Choroid plexus epithelial cell (primary cell): Measurements from ENCODE around the gene EHMT1.

Experiments used
- DNase-seq: peaks from one replicate; pipeline ENCODE4 v3.0.0-alpha.2; 2010; ENCODE audit warnings: low read depth
- H3K4me3 ChIP-seq: 2 replicates; pipeline ENCODE4 v1.5.1; 2011; ENCODE audit warnings: low read depth, mild to moderate bottlenecking, control low read depth, low read length, moderate library complexity
- TF ChIP-seq, protein P1 (sequence below): conservative IDR thresholded peaks from 2 replicates; pipeline ENCODE4 v1.5.1; 2011; ENCODE audit warnings: low read depth, mild to moderate bottlenecking, control low read depth, inconsistent platforms, low read length, moderate library complexity

The EHMT1 gene

DNA sequence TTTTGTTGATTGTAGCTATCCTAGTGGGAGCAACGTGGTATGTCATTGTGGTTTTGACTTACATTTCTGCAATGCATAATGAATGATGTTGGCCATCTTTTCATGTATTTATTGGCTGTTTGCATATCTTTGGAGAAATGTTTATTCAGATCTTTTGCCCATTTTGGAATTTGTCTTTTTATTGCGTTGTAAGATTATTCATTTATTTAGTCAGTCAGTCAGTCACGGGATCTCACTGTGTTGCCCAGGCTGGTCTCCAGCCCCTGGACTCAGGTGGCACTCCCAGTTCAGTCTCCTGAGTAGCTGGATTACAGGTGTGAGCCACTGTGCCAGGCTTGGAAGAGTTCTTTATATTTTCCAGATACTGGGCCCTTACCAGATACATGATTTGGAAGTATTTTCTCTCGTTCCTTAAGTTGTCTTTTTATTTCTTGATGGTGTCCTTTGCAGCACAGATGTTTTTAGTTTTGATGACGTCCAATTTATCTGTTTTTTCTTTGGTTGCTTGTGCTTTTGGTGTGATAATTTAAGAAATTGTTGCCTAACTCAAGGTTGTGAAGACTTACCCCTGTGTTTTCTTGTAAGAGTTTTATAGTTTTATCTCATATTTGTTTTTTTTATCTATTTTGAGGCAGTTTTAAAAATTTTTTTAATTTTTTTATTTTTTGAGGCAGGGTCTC is 67.1 kb downstream of the EHMT1 start:
- TF ChIP-seq, protein P1, sequence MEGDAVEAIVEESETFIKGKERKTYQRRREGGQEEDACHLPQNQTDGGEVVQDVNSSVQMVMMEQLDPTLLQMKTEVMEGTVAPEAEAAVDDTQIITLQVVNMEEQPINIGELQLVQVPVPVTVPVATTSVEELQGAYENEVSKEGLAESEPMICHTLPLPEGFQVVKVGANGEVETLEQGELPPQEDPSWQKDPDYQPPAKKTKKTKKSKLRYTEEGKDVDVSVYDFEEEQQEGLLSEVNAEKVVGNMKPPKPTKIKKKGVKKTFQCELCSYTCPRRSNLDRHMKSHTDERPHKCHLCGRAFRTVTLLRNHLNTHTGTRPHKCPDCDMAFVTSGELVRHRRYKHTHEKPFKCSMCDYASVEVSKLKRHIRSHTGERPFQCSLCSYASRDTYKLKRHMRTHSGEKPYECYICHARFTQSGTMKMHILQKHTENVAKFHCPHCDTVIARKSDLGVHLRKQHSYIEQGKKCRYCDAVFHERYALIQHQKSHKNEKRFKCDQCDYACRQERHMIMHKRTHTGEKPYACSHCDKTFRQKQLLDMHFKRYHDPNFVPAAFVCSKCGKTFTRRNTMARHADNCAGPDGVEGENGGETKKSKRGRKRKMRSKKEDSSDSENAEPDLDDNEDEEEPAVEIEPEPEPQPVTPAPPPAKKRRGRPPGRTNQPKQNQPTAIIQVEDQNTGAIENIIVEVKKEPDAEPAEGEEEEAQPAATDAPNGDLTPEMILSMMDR: no peak
- DNase-seq: peak; percentile 67
- H3K4me3 ChIP-seq: no peak overlapping the region

DNA sequence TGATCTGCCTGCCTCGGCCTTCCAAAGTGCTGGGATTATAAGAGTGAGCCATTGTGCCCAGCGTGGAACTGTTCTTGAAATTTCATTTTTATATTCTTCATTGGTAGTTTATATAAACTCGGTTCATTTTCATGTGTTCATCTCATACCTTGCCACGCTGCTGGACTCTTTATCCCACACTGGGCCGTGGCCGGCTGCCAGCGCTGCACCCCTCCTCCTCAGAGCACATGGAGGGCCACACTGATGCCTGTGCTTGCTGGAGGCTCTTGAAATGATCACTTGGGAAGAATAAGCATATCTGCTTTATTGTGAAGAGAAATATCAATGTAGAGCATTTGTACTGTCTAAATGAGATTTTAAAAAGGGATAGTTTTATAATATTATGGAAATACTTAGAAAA is 69.5 kb downstream of the EHMT1 start:
- H3K4me3 ChIP-seq: no peak overlapping the region
- no peak for DNase-seq
- TF ChIP-seq, protein P1: no peak

DNA sequence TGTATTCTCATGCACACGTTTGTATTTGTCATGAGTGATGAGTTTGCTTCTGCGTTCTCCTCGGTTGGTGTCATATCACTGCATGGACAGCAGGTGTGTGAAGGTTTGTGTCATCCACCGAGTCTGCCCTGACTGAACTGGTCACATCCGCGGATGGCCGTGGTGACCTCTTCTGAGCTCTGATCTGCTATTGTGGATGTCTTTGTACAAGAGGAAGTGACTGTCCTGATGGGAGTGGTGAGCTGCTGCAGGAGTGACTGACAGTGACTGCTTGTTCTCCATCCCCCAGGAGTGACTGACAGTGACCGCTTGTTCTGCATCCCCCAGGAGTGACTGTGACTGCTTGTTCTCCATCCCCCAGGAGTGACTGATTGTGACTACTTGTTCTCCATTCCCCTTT is 69.9 kb downstream of the EHMT1 start:
- H3K4me3 ChIP-seq: no peak overlapping the region
- TF ChIP-seq, protein P1: no peak
- DNase-seq: no peak

DNA sequence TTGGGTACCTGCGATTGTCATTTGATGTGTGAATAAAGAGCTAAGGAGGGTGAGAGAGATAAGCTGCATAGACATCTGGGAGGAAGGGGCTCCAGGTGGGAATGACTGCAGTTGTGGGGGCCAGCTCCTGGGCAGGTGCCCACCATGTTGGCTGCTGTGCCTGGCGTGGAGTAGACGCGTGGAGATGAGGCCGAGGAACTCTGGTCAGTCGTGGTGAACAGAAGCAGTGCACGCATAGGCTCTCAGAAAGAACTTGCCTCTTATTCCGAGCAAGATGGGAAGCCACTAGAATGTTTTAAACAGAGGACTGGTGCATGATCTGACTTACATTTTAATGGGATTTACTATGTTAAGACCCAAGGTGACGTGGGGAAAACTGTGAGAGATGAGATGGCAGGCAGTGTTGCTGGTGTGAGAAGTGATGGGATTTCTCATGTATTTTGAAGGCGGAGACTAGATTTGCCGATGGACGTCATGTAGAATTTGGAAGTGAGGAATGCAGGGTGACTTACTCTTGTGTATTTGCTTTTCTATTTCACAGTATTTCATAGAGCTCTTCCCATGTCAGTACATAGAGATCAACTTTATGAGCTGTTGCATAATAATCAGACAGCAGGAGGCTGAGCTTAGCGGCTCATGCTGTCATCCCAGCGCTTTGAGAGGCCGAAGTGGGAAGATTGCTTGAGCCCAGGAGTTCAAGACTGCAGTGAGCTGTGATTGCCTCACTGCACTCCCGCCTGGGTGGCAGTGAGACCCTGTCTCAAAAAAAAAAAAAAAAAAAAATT is 71.1 kb downstream of the EHMT1 start:
- TF ChIP-seq, protein P1: no peak
- peak; percentile 97 for DNase-seq
- H3K4me3 ChIP-seq: no peak overlapping the region

DNA sequence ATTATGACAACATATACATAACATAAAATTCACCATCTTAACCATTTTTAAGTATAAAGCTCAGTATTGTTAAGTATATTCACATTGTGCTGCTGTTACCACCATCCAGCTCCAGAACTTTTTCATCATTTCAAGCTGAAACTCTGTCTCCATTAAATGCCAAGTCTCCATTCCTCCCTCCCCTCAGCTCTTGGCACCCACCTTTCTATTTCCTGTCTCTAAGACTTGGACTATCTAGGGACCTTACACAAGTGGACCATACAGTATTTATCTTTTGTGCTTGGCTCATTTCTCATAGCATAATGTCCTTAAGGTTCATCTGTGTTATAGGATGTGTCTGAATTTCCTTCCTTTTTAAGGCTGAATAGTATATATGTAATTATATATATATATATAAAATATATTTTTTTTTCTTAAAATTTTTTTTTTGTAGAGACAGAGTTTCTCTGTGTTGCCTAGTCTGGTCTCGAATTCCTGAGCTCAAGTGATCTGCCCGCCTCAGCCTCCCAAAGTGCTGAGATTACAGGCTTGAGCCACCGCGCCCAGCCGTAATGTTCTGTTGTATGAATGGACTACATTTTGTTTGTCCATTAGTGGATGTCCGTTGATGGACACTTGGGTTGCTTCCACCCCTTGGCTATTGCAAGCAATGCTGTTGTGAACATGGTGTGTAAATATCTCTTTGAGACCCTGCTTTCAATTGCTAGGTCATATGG is 72.3 kb downstream of the EHMT1 start:
- TF ChIP-seq, protein P1: no peak
- no peak for DNase-seq
- H3K4me3 ChIP-seq: no peak overlapping the region

DNA sequence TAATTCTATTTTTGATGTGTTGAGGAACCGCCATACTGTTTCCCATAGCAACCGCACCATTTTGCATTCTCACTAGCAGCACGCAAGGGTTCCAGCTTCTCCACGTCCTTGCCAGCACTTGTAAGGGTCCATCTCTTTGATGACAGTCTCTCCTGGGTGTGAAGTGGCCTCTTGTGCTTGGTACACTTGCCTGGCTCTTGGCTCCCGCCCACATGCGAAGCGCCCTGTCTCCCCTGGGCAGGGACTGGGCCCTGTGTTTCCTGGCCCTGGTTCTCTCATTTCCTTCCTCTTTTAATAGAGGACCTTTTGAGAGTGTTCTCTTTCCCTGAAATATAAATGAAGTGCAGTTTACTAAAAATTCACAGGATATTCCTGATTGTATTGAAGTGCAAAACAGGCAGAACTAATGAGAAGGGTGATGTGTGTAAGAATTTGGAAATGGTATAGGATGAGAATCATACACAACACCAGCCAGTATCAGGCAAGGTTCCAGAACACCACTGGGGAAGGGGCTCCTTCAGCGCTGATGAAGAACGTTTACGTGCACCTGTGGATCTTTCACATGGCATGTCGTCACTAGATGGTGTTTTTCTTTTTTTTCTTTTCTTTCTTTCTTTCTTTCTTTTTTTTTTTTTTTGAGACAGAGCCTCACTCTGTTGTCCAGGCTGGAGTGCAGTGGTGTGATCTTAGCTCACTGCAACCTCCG is 73.0 kb downstream of the EHMT1 start:
- no peak overlapping the region for H3K4me3 ChIP-seq
- no peak for DNase-seq
- TF ChIP-seq, protein P1: no peak
